GM18520 (cell line): ENCODE data around the gene SCN5A.

Source experiments
- ATAC-seq: cut with Tn5 transposase; IDR thresholded peaks from one replicate; pipeline ENCODE4 v1.9.1; 2021; ENCODE audit not compliant: unreplicated experiment

The SCN5A gene

GRCh38 chr3:38648024-38648658 is 1.3 kb downstream of the SCN5A start:
- ATAC-seq, result no peak

- no peak for ATAC-seq
These were observed 2.1 kb downstream of the SCN5A start for GRCh38 chr3:38647217-38647970.

- no peak for ATAC-seq
These were observed 2.9 kb downstream of the SCN5A start for GRCh38 chr3:38646630-38647029.

GRCh38 chr3:38646062-38646461 is 3.4 kb downstream of the SCN5A start:
- ATAC-seq, result no peak

- ATAC-seq, result no peak
These were observed 3.9 kb downstream of the SCN5A start for GRCh38 chr3:38645601-38646000.

GRCh38 chr3:38645076-38645475 is 4.4 kb downstream of the SCN5A start:
- ATAC-seq, result no peak

- no peak for ATAC-seq
These were observed 4.8 kb downstream of the SCN5A start for GRCh38 chr3:38644662-38645053.

- ATAC-seq, result no peak
These were observed 5.3 kb downstream of the SCN5A start for GRCh38 chr3:38644016-38644661.

- no peak for ATAC-seq
These were observed 5.9 kb downstream of the SCN5A start for GRCh38 chr3:38643592-38643991.

GRCh38 chr3:38643090-38643489 is 6.4 kb downstream of the SCN5A start:
- no peak for ATAC-seq

- no peak for ATAC-seq
These were observed 7.9 kb downstream of the SCN5A start for GRCh38 chr3:38641461-38642110.

GRCh38 chr3:38640661-38641452 is 8.6 kb downstream of the SCN5A start:
- no peak for ATAC-seq

GRCh38 chr3:38638354-38638753 is 11.1 kb downstream of the SCN5A start:
- no peak for ATAC-seq

GRCh38 chr3:38637906-38638305 is 11.6 kb downstream of the SCN5A start:
- ATAC-seq, result no peak

- ATAC-seq, result no peak
These were observed 12.6 kb downstream of the SCN5A start for GRCh38 chr3:38636881-38637280.

GRCh38 chr3:38636464-38636863 is 13.0 kb downstream of the SCN5A start:
- no peak for ATAC-seq

- ATAC-seq, result no peak
These were observed 15.4 kb downstream of the SCN5A start for GRCh38 chr3:38634111-38634510.

GRCh38 chr3:38632989-38633388 is 16.5 kb downstream of the SCN5A start:
- no peak for ATAC-seq

GRCh38 chr3:38630606-38631005 is 18.9 kb downstream of the SCN5A start:
- no peak for ATAC-seq

GRCh38 chr3:38630070-38630469 is 19.4 kb downstream of the SCN5A start:
- no peak for ATAC-seq

GRCh38 chr3:38628835-38629234 is 20.7 kb downstream of the SCN5A start:
- ATAC-seq, result no peak
